ENCODE measurements around the gene RDH12.

RDH12 gene

DNA sequence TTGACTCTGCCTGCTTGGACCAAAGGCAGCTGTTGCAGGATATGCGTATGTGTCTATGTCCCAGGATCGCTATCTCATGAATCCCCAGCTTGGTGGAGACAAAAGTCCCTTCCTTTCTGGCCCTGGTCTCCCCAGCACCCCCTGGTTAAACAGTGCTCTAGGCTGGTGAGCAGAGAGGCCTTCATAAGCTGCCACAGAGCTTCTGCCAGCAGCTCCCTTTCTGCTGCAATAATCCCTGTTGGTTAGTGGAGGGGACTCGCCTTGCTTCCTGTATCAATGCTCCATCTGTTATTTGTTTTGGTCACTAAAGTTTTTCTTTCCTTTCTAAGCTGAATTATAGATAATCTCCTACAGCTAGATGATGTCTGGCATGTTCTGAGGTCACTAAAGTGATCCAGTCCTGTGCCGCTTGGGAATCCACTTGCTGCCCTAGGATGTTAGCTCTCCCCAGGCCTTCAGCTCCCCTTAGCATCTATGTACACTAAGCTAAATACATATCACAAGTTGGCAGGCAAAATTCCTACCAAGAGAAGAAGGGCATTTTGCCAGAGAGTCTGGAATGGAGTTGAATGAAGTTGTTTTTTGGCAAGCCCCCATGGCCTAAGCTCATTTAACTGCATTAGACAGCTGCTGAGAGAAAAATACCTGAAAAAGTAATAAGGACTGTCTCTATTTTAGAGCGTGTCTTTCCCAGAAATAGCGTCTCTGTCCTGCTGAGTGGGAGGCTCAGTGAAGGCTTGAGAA lies 47.8 kb downstream of the RDH12 start:
- DNase-seq (ENCODE audit: low spot score), result no peak

- DNase-seq (ENCODE audit: low spot score), result no peak
Observed at GRCh38 chr14:67756496-67756895, 54.8 kb downstream of the RDH12 start.

DNA sequence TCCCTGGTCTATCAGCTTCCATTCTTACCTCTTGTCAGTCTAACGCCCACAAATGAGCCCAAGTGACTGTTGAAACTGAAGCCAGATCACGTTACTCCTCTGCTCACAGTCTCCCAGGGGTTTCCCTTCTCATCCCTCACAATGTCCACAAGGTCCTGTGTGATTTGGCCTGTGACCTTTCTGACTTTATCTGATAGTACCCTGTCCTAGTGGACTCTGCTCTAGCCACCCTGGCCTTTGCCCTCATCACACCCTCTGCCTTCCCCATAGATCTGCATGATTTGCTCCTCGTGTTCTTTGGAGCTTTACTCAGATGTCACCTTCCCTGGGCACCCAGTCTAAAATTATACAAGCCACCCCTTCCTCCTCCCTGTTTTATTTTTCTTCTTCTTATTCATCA lies 55.5 kb downstream of the RDH12 start:
- no peak for DNase-seq (ENCODE audit: low spot score)

DNA sequence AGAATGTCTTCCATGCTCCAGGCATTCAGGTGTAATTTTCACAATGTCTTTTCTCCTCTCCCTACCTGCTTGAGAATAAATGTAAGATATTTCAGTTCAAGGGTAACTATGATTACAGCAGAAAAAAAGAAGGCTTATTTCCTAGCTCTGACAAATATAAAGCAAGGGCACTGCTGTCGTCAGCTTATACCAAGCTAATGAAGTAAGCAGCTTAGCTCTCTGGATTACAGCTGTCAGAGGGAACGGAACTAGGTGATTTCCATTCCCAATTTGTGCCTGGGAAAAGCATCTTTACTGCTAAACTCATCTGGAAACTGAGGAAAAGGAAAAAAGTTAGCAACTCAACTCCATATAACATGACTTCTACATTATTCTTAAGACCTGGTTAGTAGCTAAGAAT lies 58.2 kb downstream of the RDH12 start:
- DNase-seq (ENCODE audit: low spot score), result no peak

DNA sequence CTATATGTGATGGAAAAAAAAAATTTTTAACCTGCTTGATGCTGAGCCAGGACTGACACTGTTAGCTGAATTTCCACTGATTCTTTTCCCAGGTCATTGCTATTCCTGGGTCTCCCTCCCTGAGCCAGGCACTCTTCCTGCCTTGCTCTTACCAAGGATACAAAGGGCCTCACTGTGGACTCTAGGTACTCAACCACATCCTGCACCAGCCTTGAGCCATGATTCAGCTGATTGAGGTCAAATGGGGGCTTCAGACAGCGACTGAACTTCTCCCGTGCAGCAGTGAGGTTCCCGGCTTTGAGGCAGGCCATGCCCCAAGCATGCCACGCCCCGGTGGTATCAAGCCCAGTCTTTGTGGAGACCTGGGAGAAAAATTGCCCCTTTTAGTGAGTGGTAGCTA lies 60.4 kb downstream of the RDH12 start:
- no peak for DNase-seq (ENCODE audit: low spot score)

- DNase-seq (ENCODE audit: low spot score), result no peak
Observed at GRCh38 chr14:67763158-67763822, 61.6 kb downstream of the RDH12 start.

- DNase-seq (ENCODE audit: low spot score), result no peak
Observed at GRCh38 chr14:67764496-67764895, 62.8 kb downstream of the RDH12 start.

GRCh38 chr14:67765192-67765834 lies 63.6 kb downstream of the RDH12 start:
- DNase-seq (ENCODE audit: low spot score), result no peak

DNA sequence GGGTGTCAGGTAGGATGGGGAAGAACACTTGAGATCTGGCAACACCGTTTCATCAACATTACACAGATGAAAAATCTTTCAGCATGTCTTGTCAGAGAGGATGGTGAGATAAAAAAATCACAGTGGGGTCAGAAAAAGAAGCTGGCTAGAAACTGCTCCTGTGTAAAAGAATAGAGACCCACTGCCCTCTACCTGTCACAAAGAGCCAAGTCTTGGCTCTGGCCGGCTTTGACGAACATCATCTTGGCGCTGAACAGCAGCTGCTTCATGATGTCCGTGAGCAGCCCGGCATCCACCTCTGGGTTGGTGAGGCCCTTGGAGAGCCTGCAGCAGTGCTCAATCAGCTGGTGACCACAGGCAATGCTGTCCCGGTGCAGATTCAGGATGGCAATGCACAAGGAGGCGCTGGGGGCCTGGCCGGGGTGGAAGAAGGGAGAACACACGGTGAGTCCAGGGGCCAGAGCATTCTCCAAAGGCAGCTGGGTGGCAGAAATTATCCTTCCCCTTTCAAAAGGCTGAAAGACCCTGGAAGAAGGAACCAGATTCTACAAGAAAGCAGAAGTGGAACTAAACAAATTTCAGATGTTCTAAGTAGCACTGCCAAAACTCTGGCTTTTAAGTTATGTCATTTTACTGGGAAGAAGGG lies 64.5 kb downstream of the RDH12 start:
- no peak for DNase-seq (ENCODE audit: low spot score)

- no peak for DNase-seq (ENCODE audit: low spot score)
Observed at GRCh38 chr14:67768219-67768618, 66.5 kb downstream of the RDH12 start.

- DNase-seq (ENCODE audit: low spot score), result no peak
Observed at GRCh38 chr14:67773844-67774377, 72.2 kb downstream of the RDH12 start.

DNA sequence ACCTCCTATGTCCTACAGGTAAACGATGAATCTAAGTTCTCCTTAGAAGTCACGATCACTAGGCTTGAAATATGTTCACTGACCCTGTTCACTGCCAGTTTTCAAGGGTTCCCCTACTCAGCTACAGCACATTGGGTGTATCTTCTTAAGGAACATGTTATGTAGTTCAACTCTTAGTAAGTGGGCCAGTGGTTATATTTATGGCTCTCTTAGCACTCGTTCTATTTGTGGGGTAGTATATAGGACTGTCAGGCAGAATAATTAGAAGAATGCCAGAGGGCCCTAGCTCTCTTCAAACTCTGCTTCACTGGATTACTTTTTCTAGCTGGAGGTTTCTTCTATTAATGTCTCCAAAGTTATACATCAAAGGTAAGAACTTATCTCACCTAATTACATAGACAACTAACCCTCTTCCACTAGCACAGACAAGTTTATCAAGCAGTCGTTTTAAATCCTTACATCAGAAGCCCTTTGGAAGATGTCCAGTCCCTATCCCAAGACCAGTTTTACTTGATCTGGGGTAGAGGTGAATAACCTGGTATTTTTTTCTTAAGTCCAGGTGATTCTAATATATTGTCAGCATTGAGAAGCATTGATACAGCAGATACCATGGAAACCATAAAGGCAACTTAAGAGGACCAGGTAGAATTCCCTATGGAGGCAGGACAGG lies 75.1 kb downstream of the RDH12 start:
- no peak for DNase-seq (ENCODE audit: low spot score)

DNA sequence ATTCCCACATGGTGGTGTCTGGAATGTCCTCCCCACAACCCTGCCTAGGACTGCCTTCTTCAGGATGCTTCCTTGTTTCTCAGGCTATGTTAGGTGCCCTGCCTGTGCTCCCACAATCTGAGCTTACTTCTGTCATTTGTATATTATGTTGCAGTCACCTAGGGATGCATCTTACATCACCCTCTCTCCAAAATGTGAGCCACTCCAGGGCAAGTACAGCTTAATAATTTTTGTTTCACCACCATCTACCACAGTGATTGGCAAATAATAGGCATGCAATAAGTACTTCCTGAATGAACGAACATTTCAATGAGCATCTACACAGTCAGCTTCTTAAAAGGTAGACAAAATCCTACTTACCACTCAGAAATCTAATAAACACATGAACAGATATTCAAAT lies 77.1 kb downstream of the RDH12 start:
- DNase-seq (ENCODE audit: low spot score), result no peak

DNA sequence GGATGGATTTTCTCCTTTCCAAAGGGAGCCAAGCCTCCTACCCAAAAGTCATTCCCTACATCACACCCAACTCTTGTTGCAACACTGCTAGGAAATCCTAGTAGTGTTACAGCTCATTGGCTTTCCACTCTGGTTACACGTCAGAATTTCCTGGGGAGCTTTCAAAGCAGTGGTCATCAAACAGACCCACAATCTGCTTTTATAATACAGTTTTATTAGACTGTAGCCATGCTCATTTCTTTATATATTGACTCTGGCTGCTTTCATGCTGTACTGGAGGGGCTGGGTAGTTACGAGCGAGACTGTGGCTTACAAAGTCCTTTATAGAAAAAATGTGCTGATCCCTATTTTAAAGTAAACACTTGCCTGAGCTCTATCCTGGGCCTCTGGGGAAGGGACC lies 80.4 kb downstream of the RDH12 start:
- no peak for DNase-seq (ENCODE audit: low spot score)

Data from iPS-NIHi11 (cell line).